Heart left ventricle (tissue), 16 donors: ENCODE results near the gene CFAP119. TPM values are rescaled to one million over a fixed set of nuclear protein-coding genes. Genes with fewer than 3 reads are reported as not detected.

ENCODE experiments used
- ATAC-seq, 4 donors: fragments of 200-7000 bp; cut with Tn5 transposase; one replicate each; pipeline ENCODE4 v1.9.1; 2020 to 2022; ENCODE audit warnings: moderate library complexity in 4 of 4, mild to moderate bottlenecking in 3 of 4, moderate number of reproducible peaks in 1 of 4
- DNase-seq, 5 donors: peaks; one replicate each; pipeline ENCODE4 v3.0.0-alpha.2; 2020
- H3K27ac ChIP-seq, 12 donors: fragments of 200-600 bp; sonication (generic) in 4 of 12; one replicate each; pipeline versions ENCODE4 v1.5.0 to v1.8.0; 2016 to 2022; ENCODE audit warnings: mild to moderate bottlenecking in 2 of 12
- H3K27me3 ChIP-seq, 9 donors: fragments of 200-600 bp; sonication (generic) in 2 of 9; one replicate each; pipeline versions ENCODE4 v1.5.1 to v1.8.0; 2016 to 2022; ENCODE audit warnings: mild to moderate bottlenecking in 3 of 9
- H3K36me3 ChIP-seq, 9 donors: fragments of 200-600 bp; sonication (generic) in 2 of 9; one replicate each; pipeline versions ENCODE4 v1.5.0 to v1.8.0; 2018 to 2022; ENCODE audit warnings: mild to moderate bottlenecking in 2 of 9
- H3K4me1 ChIP-seq, 12 donors: fragments of 200-600 bp; sonication (generic) in 4 of 12; one replicate each; pipeline versions ENCODE4 v1.5.0 to v1.8.0; 2016 to 2022; ENCODE audit warnings: mild to moderate bottlenecking in 3 of 12
- H3K4me3 ChIP-seq, 12 donors: fragments of 200-600 bp; sonication (generic) in 4 of 12; one replicate each; pipeline versions ENCODE4 v1.5.0 to v1.8.0; 2017 to 2022; ENCODE audit warnings: mild to moderate bottlenecking in 9 of 12, moderate library complexity in 4 of 12
- H3K9me3 ChIP-seq, 12 donors: fragments of 200-600 bp; sonication (generic) in 4 of 12; one replicate each; pipeline versions ENCODE4 v1.5.0 to v1.8.0; 2016 to 2022; ENCODE audit warnings: mild to moderate bottlenecking in 1 of 12
- CTCF ChIP-seq, 12 donors: fragments of 200-600 bp; sonication (generic) in 4 of 12; IDR thresholded peaks; one replicate each; pipeline versions ENCODE4 v1.5.0 to v1.8.0; 2018 to 2022; ENCODE audit warnings: antibody characterized with exemption in 12 of 12, mild to moderate bottlenecking in 5 of 12
- POLR2A ChIP-seq, 2 donors: fragments of 450-650 bp; IDR thresholded peaks; one replicate each; pipeline ENCODE4 v1.6.1; 2017; ENCODE audit warnings: antibody characterized with exemption in 2 of 2, mild to moderate bottlenecking in 2 of 2, moderate library complexity in 2 of 2
- WGBS, 4 donors: extraction: QIAGEN DNeasy Blood & Tissue Kit in 2 of 4; methylation state at CpG; one replicate each; pipeline versions ENCODE4 v1.1.5 to v1.1.7; 2013 to 2018; 5-methylcytosine and 5-hydroxymethylcytosine counted together
- intact Hi-C, 10 donors: fragments of 100-400 bp; cut with DNase I; formaldehyde crosslinking; loops; one replicate each; pipeline versions ENCODE4 v1.11.1 to v1.14.2; 2022
- polyA plus RNA-seq, 2 donors: library from polyadenylated mRNA; stranded (reverse); fragments of 200-250 nt; gene quantifications; one replicate each; pipeline ENCODE4 v1.2.3, GENCODE V29; 2013
- total RNA-seq, 9 donors: library from RNA; depleted of rRNA in 2 of 9; stranded (reverse); fragments of >200 nt in 2 of 9; fragmentation: NEBNext Ultra II Directional in 3 of 9; extraction: Animal tissue kit (Norgen Biotek cat#: 25700) in 3 of 9; gene quantifications; one replicate each; pipeline versions ENCODE4 v1.1.0 to v1.2.4, GENCODE V29; 2016 to 2023
- donor health status: ischemic (EF 13 %, LVEDD 7.1; RV severe dilation, severe dysfunction).
- donor health status: healthy with polysubstance abuse.
- donor health status: DM: no; HTN: yes; CAD: no.
- donor health status: DM: no; HTN: no; CAD: no.
- donor health status: ischemic (EF 25% LVEDD 6.9; RV normal size, moderate dysfunction).
- donor health status: ischemic (EF 25% LVEDD 5.7; RV mildly dilated, moderate dysfunction).
- donor health status: healthy.
- donor health status: DM: yes; HTN: yes; CAD: no.
- donor health status: ischemic (EF 35%, LVEDD 5.7; RV mildly dilated, moderate dysfunction).
- donor health status: nonischemic (EF 11% LVEDD 7.7; RV severe dilation, severe dysfunction).
- donor health status: DM: yes; HTN: yes; CAD: no.
- donor health status: PGD.
- donor health status: ischemic (EF 29% LVEDD 5.4; RV normal size, mild dysfunction).
- donor health status: nonischemic (EF 23%, LVEDD 6.1; RV moderate dilation, normal function).

CFAP119 gene
- total and polyA plus RNA-seq, 11 donors, result 0.48 to 2.1 (median 1.0) TPM

- peak; percentile 93 to 98 (median 98) for ATAC-seq
- intact Hi-C loops, result loop anchor here in 6 of 10 donors (1.0 to 10.0 kb wide), 7 partner anchors 18 to 69 kb away; partner anchors contain the start of genes ZNF629 (in 5 of the 6), CFAP119 (in 1 of the 6) and RNF40 (in 1 of the 6)
- peak overlapping the region; percentile 67 to 98 (median 78) for H3K4me3 ChIP-seq
- TF ChIP-seq POLR2A (IDR thresholded peaks at IDR 0.05), result peak; percentile 76 to 92
- peak in 4 of 12 donors; percentile 22 to 32 (median 24) for TF ChIP-seq CTCF (IDR thresholded peaks at IDR 0.05)
- peak overlapping the region; percentile 91 to 99 (median 95) for H3K27ac ChIP-seq
- WGBS, 4 donors, result 1 to 6% (median 2%) methylated on average over 9 to 62 of the region's 62 CpGs
- peaks cover 0 to 27% (median 15%) of the 10 kb centered on the region in 12 donors for H3K4me1 ChIP-seq
- no peaks in the 10 kb centered on the region for H3K9me3 ChIP-seq
- peak; percentile 89 to 95 (median 91) for DNase-seq
- H3K27me3 ChIP-seq, result no peaks in the 10 kb centered on the region
- no peaks in the 10 kb centered on the region for H3K36me3 ChIP-seq
Measured at GRCh38 chr16:30805370-30806169, 43.7 kb upstream of the CFAP119 start.

- H3K27me3 ChIP-seq, result no peaks in the 10 kb centered on the region
- peak in 1 of 4 donors; percentile 11 for ATAC-seq
- H3K4me1 ChIP-seq, result peaks cover 0 to 27% (median 15%) of the 10 kb centered on the region in 12 donors
- WGBS, 4 donors, result 47 to 81% (median 52%) methylated on average over 2 to 8 of the region's 8 CpGs
- peak overlapping the region in 11 of 12 donors; percentile 91 to 99 (median 96) for H3K27ac ChIP-seq
- TF ChIP-seq POLR2A (IDR thresholded peaks at IDR 0.05) (no peak), CTCF (IDR thresholded peaks at IDR 0.05) (no peak)
- H3K9me3 ChIP-seq, result no peaks in the 10 kb centered on the region
- H3K36me3 ChIP-seq, result no peaks in the 10 kb centered on the region
- peak overlapping the region; percentile 67 to 98 (median 78) for H3K4me3 ChIP-seq
- intact Hi-C loops, result loop anchor here in 6 of 10 donors (1.0 to 10.0 kb wide), 7 partner anchors 18 to 70 kb away; partner anchors contain the start of genes ZNF629 (in 4 of the 6), CFAP119 (in 1 of the 6) and RNF40 (in 1 of the 6)
- DNase-seq, result no peak
Measured at GRCh38 chr16:30805056-30805369, 43.2 kb upstream of the CFAP119 start.

- H3K27ac ChIP-seq, result no peak overlapping the region
- ATAC-seq, result no peak
- H3K9me3 ChIP-seq, result no peaks in the 10 kb centered on the region
- WGBS, 4 donors, result 66 to 70% (median 69%) methylated on average over 3 of the region's 3 CpGs
- H3K4me1 ChIP-seq, result peaks cover 0 to 27% (median 15%) of the 10 kb centered on the region in 12 donors
- intact Hi-C loops, result loop anchor here in 1 of 10 donors (10.0 kb wide), 1 partner anchor 72 kb away; no protein-coding TSS in a partner anchor
- DNase-seq, result no peak
- no peak overlapping the region for H3K4me3 ChIP-seq
- TF ChIP-seq POLR2A (IDR thresholded peaks at IDR 0.05) (no peak), CTCF (IDR thresholded peaks at IDR 0.05) (no peak)
- H3K36me3 ChIP-seq, result no peaks in the 10 kb centered on the region
- no peaks in the 10 kb centered on the region for H3K27me3 ChIP-seq
Measured at GRCh38 chr16:30802936-30803335, 41.1 kb upstream of the CFAP119 start.

- DNase-seq (peak in 1 of 5 donors; percentile 5), ATAC-seq (peak in 1 of 4 donors; percentile 22)
- H3K4me1 ChIP-seq, result peaks cover 0 to 4% (median 0%) of the 10 kb centered on the region in 12 donors
- no peaks in the 10 kb centered on the region for H3K27me3 ChIP-seq
- no peak overlapping the region for H3K27ac ChIP-seq
- no peaks in the 10 kb centered on the region for H3K9me3 ChIP-seq
- WGBS, 4 donors, result 67 to 79% (median 75%) methylated on average over 8 of the region's 8 CpGs
- no peaks in the 10 kb centered on the region for H3K36me3 ChIP-seq
- no peak overlapping the region for H3K4me3 ChIP-seq
- intact Hi-C loops, result loop anchor here in 1 of 10 donors (5.0 kb wide), 1 partner anchor 35 kb away; the partner anchor contains the start of genes CFAP119 and RNF40
- TF ChIP-seq CTCF (IDR thresholded peaks at IDR 0.05) (no peak), POLR2A (IDR thresholded peaks at IDR 0.05) (no peak)
Measured at GRCh38 chr16:30797670-30798309, 35.9 kb upstream of the CFAP119 start.
